H7 (cell line): ENCODE measurements around the gene CFAP47. TPM values are rescaled to one million over a fixed set of nuclear protein-coding genes. Genes with fewer than 3 reads are reported as not detected.

Experiments used
- DNase-seq: peaks from one replicate; pipeline ENCODE4 v3.0.0; 2012
- H3K27me3 ChIP-seq: 2 replicates; pipeline ENCODE4 v1.6.0; 2011; ENCODE audit warnings: mild to moderate bottlenecking, low read length; ENCODE audit not compliant: control insufficient read depth, insufficient read depth
- H3K36me3 ChIP-seq: replicated peaks from 2 replicates; pipeline ENCODE4 v1.5.1; 2011; ENCODE audit warnings: low read length; ENCODE audit not compliant: control insufficient read depth, insufficient read depth
- H3K4me3 ChIP-seq: 2 replicates; pipeline ENCODE4 v1.5.1; 2011; ENCODE audit warnings: low read depth, mild to moderate bottlenecking, control low read depth, low read length, moderate library complexity; ENCODE audit not compliant: insufficient read depth
- total RNA-seq: library from RNA; depleted of rRNA; stranded (reverse); fragments of >200 nt; shearing (Covaris generic); gene quantifications from 2 replicates; pipeline ENCODE4 v1.2.3, GENCODE V29; 2014; rRNA removed

The CFAP47 gene
- total RNA-seq, 1 experiment from 2014 or later: 0.07 TPM

DNA sequence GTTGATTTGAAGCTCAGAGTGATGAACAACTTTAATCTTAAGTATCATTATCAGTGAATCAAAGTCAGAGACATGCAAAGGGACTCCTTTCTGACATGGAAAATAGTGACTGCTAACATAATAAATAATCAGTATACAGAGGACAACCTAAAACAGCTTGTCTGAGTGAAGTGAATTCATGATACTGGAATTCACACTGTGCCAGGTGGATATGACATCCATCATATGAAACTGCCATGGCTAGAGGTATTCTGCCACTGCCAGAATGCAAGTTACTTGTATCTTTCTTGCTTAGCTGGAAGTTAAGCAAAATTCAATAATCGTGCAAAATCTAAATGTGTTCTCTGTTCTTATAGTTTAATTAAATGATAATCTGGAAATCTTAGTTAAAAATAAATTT, 429.0 kb downstream of the CFAP47 start:
- DNase-seq: no peak
- Histone ChIP-seq H3K27me3 (no peaks in the 10 kb centered on the region), H3K4me3 (no peak overlapping the region), H3K36me3 (no peaks in the 10 kb centered on the region)

DNA sequence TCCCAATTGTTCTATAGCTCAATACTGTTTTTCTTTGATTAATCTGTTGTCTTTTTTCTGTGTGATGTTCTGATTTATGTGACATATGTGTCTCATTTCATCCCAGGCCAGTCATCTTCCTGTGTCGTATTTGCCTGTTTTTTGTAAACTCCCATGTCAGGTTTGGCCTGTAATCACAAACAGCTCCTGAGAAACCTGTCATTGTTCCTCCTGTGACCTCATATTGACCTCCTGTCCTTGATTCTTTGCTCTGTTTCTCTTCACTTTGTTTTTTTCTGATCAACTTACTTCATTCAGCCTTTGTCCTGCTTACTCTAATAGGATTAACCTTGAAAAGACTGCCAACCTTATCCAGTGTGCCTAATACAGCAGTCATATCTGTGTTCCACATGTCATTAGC, 438.3 kb downstream of the CFAP47 start:
- no peaks in the 10 kb centered on the region for H3K36me3 ChIP-seq
- no peak for DNase-seq
- H3K4me3 ChIP-seq: no peak overlapping the region
- H3K27me3 ChIP-seq: no peaks in the 10 kb centered on the region

- Histone ChIP-seq H3K27me3 (no peaks in the 10 kb centered on the region), H3K4me3 (no peak overlapping the region), H3K36me3 (no peaks in the 10 kb centered on the region)
- no peak for DNase-seq
These were observed 444.7 kb downstream of the CFAP47 start for GRCh38 chrX:36364262-36364661.

DNA sequence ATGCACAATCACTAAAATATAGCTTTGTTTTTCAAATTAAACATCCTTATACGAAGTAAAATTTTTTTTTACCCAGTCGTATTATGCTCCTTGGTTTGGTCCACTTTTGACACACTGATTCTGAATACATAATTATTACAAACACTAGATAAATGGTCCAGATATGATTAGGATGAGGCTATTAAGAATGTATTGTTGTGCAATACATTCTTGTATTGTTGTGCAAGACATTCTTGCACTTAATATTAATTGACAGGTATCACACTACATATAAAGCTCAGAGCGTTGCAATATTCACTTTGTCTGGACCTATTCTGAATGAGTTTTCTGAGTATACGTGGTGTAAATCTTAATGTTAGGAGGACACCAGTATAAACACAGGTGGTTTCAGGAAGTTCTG, 464.0 kb downstream of the CFAP47 start:
- H3K36me3 ChIP-seq: no peaks in the 10 kb centered on the region
- no peak overlapping the region for H3K4me3 ChIP-seq
- DNase-seq: no peak
- H3K27me3 ChIP-seq: no peaks in the 10 kb centered on the region

DNA sequence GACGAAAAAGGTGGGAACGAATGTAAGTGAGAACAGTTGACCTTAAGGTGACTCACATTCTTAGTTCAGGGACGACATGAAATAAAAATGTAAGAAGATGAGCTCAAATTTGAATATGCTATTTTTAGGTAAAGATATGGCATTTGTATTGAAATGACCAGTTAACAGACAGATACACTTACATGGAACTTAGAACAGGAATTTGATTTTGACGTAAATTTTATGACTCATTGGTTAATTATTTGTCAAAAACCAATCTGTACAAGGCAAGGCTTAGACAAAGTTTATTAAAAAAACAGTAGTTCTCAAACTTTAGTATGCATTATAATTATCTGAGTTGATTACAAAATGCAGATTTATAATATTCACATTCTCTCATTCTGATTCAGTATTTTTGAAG, 469.4 kb downstream of the CFAP47 start:
- H3K36me3 ChIP-seq: no peaks in the 10 kb centered on the region
- DNase-seq: no peak
- H3K27me3 ChIP-seq: no peaks in the 10 kb centered on the region

DNA sequence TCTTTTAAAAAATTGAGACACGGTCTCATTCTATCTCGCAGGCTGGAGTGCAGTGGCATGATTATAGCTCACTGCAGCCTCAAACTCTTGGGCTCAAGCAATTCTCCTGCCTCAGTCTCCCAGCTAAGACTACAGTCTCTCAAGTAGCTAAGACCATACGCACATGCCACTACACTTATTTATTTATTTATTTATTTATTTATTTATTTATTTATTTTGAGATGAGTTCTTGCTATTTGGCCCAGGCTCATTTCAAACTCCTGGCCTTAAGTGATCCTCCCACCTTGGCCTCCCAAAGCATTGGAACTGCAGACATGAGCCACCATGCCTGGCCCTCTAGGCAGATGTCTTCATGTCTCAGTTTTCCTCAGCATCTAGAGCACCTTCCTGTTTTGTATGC, 482.2 kb downstream of the CFAP47 start:
- no peaks in the 10 kb centered on the region for H3K27me3 ChIP-seq
- H3K4me3 ChIP-seq: no peak overlapping the region
- no peaks in the 10 kb centered on the region for H3K36me3 ChIP-seq
- DNase-seq: no peak

More for the DNA sequence above, 469.4 kb downstream of the CFAP47 start:
- H3K4me3 ChIP-seq: no peak overlapping the region

DNA sequence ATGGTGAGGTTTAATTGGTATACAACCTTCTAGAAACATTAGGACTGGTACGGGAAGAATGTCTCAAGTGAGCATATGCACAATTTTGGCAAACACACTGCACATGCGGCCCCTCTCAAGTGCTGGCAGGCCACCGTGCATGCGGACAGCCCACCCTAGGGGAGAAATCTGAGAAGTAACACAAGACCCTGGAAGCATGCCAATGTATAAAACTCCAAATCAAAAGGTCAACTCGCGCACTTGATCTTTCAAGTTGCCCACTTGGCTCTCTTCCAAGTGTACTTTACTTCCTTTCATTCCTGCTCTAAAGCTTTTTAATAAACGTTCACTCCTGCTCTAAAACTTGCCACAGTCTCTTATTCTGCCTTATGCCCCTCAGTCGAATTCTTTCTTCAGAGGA, 488.3 kb downstream of the CFAP47 start:
- H3K4me3 ChIP-seq: no peak overlapping the region
- no peak for DNase-seq
- no peaks in the 10 kb centered on the region for H3K27me3 ChIP-seq
- no peaks in the 10 kb centered on the region for H3K36me3 ChIP-seq

DNA sequence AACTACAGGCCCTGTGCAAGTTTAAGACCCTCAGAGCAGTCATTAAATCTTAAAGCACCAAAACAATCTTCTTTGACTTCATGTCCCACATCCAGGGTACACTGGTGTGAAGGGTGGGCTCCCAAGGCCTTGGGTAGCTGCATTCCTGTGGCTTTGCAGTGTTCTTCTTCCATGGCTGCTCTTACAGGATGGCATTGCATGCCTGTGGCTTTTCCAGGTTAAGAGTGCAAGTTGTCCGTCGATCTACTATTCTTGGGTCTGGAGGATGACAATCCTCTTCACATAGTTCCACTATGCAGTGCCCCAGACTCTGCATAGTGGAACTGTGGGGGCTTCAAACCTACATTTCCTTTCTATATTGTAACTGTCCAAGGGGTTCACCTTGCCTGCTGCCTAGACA, 494.5 kb downstream of the CFAP47 start:
- Histone ChIP-seq H3K36me3 (no peaks in the 10 kb centered on the region), H3K27me3 (no peaks in the 10 kb centered on the region), H3K4me3 (no peak overlapping the region)
- DNase-seq: no peak

- Histone ChIP-seq H3K27me3 (no peaks in the 10 kb centered on the region), H3K36me3 (no peaks in the 10 kb centered on the region), H3K4me3 (no peak overlapping the region)
- peak; percentile 26 for DNase-seq
These were observed 502.8 kb downstream of the CFAP47 start for GRCh38 chrX:36422368-36422767.

GRCh38 chrX:36431819-36432218, 512.3 kb downstream of the CFAP47 start:
- no peaks in the 10 kb centered on the region for H3K27me3 ChIP-seq
- H3K4me3 ChIP-seq: no peak overlapping the region
- H3K36me3 ChIP-seq: no peaks in the 10 kb centered on the region
- no peak for DNase-seq

GRCh38 chrX:36434522-36434921, 515.0 kb downstream of the CFAP47 start:
- no peak for DNase-seq

More at GRCh38 chrX:36434522-36434921, 515.0 kb downstream of the CFAP47 start:
- Histone ChIP-seq H3K4me3 (no peak overlapping the region), H3K27me3 (no peaks in the 10 kb centered on the region), H3K36me3 (no peaks in the 10 kb centered on the region)

Other genes starting within 250 kb of the CFAP47 start
- gene MAGEB16, start 121.4 kb upstream of the CFAP47 start, total RNA-seq: 0.03 TPM in 1 of 2 replicates, not detected in the other